ENCODE measurements around the gene ALOX5AP. TPM values are rescaled to one million over a fixed set of nuclear protein-coding genes. Genes with fewer than 3 reads are reported as not detected.

ALOX5AP gene
- total RNA-seq, 2 donors from 2014 or later, result 27.5 to 69.9 TPM

DNA sequence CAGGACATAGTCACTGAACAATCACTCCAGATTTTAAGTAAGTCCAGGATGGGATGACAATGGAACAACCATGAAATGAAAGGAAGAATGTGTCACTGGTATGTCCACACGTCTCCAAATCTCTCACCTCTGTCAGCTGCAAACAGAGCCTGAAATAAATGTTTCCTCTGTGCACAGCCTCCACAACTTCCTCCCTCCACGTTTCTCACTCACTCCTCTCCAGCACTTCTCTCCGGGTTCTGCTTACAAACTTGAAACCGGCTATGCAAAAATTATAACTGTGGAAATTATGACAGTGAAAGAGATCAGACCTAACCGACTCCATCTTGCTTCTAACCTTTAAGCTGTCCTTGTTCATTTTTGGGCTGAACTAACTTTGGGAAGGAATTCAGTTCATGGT lies 35.0 kb upstream of the ALOX5AP start:
- no peaks in the 10 kb centered on the region for H3K27me3 ChIP-seq (replicated peaks; ENCODE audit: insufficient read depth)
- TF ChIP-seq, protein P1, sequence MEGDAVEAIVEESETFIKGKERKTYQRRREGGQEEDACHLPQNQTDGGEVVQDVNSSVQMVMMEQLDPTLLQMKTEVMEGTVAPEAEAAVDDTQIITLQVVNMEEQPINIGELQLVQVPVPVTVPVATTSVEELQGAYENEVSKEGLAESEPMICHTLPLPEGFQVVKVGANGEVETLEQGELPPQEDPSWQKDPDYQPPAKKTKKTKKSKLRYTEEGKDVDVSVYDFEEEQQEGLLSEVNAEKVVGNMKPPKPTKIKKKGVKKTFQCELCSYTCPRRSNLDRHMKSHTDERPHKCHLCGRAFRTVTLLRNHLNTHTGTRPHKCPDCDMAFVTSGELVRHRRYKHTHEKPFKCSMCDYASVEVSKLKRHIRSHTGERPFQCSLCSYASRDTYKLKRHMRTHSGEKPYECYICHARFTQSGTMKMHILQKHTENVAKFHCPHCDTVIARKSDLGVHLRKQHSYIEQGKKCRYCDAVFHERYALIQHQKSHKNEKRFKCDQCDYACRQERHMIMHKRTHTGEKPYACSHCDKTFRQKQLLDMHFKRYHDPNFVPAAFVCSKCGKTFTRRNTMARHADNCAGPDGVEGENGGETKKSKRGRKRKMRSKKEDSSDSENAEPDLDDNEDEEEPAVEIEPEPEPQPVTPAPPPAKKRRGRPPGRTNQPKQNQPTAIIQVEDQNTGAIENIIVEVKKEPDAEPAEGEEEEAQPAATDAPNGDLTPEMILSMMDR (IDR thresholded peaks at IDR 0.05), result no peak

DNA sequence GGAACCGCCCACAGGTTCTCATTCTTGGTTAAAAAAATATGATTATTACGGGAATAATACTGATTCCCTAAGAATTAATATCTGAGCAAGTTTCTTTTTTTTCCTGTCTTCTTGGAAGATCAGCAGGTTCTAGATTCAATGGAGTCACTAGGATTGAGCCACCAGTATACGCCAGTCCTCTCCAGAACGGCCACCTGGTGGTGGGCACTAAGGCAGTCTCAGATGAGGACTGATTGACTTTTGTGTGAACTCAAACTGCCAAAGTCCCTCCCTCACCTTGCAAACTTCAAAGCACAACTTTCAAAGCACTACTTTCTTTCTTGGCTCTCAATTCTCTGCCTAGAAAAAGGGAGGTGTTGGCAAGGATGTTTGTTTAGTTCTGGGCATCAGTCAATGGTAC lies 33.3 kb upstream of the ALOX5AP start:
- H3K27ac ChIP-seq, result no peak overlapping the region
- TF ChIP-seq, protein P1 (IDR thresholded peaks at IDR 0.05), result no peak
- H3K27me3 ChIP-seq (replicated peaks; ENCODE audit: insufficient read depth), result no peaks in the 10 kb centered on the region
- H3K36me3 ChIP-seq, result no peaks in the 10 kb centered on the region
- H3K4me1 ChIP-seq (ENCODE audit: control insufficient read depth in 1 of 2, low read depth in 2 of 2), result peaks cover 10 to 15% of the 10 kb centered on the region in 2 donors
- H3K9me3 ChIP-seq, result no peaks in the 10 kb centered on the region
- no peak for ATAC-seq (ENCODE audit: insufficient number of reproducible peaks, low FRiP score, low read depth)
- no peak overlapping the region for H3K4me3 ChIP-seq
- no peak for DNase-seq (ENCODE audit: low spot score)

More for the DNA sequence above, 35.0 kb upstream of the ALOX5AP start:
- DNase-seq (ENCODE audit: low spot score) (no peak), ATAC-seq (ENCODE audit: insufficient number of reproducible peaks, low FRiP score, low read depth) (no peak)
- Histone ChIP-seq H3K4me3 (no peak overlapping the region), H3K27ac (no peak overlapping the region), H3K4me1 (ENCODE audit: control insufficient read depth in 1 of 2, low read depth in 2 of 2) (peaks cover 10 to 15% of the 10 kb centered on the region in 2 donors), H3K36me3 (no peaks in the 10 kb centered on the region), H3K9me3 (no peaks in the 10 kb centered on the region)

DNA sequence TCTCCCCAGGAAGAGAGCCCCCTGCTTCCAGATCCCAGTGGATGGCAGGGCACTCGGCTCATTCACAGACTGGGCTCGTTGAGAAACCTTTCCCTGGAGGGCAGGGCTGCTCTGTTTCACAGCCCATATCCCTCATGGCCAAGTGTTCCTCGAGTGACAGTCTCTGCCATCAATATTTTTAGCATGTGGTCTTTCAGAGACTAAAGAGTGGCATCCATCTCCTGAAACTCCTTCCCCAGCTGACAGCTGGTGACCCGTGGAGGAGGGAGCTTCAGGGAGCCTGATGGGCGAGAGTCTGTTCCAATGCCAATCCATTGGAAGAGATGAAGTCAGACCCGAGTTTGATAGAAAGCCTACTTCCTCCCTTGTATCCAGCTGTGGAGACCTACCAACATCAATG lies 30.7 kb upstream of the ALOX5AP start:
- Histone ChIP-seq H3K9me3 (no peaks in the 10 kb centered on the region), H3K4me1 (ENCODE audit: control insufficient read depth in 1 of 2, low read depth in 2 of 2) (peaks cover 0 to 7% of the 10 kb centered on the region in 2 donors), H3K36me3 (no peaks in the 10 kb centered on the region), H3K4me3 (no peak overlapping the region), H3K27me3 (replicated peaks; ENCODE audit: insufficient read depth) (no peaks in the 10 kb centered on the region), H3K27ac (no peak overlapping the region)
- DNase-seq (ENCODE audit: low spot score), result no peak
- no peak for ATAC-seq (ENCODE audit: insufficient number of reproducible peaks, low FRiP score, low read depth)
- TF ChIP-seq, protein P1 (IDR thresholded peaks at IDR 0.05), result no peak

DNA sequence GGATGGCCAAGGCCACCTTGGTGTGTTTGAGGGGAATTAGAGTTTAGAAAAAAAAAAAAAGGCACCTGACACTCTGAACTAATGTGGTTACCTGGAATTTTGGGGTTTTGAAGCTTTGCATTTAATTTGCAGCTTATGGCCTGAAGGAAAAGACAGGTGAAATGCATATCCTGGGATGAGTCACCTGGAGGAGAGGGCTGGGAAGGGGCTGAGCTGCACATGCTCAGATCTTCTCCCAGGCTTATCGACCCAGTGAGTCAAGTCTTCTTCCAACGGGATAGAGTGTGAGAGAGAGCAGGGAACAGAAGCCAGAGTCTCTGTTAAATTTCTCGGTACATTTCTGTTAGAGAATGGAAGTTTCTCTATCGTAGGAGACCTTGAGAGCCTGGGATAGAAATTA lies 29.7 kb upstream of the ALOX5AP start:
- DNase-seq (ENCODE audit: low spot score) (no peak), ATAC-seq (ENCODE audit: insufficient number of reproducible peaks, low FRiP score, low read depth) (no peak)
- Histone ChIP-seq H3K27me3 (replicated peaks; ENCODE audit: insufficient read depth) (no peaks in the 10 kb centered on the region), H3K4me1 (ENCODE audit: control insufficient read depth in 1 of 2, low read depth in 2 of 2) (peaks cover 0 to 7% of the 10 kb centered on the region in 2 donors), H3K36me3 (no peaks in the 10 kb centered on the region), H3K9me3 (no peaks in the 10 kb centered on the region), H3K4me3 (no peak overlapping the region), H3K27ac (no peak overlapping the region)
- TF ChIP-seq, protein P1 (IDR thresholded peaks at IDR 0.05), result no peak

DNA sequence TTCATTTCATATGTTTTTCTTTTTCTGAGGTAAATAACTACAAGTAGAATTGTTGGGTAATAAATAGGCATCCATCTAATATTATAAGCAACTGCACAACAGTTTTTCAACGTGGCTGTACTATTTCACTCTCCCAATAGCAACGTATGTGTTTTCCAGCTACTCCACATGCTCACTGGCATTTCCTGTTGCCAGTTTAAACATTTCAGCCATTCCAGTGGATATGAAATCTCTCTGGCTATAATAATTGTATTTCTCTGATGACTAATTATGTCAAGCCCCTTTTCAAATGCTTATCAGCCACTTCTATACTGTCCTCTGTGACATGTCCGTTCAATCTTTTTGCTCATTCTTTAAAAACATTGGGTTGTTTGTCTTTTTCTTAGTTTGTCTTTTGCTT lies 26.8 kb upstream of the ALOX5AP start:
- Histone ChIP-seq H3K27ac (no peak overlapping the region), H3K4me3 (no peak overlapping the region), H3K4me1 (ENCODE audit: control insufficient read depth in 1 of 2, low read depth in 2 of 2) (peaks cover 0 to 7% of the 10 kb centered on the region in 2 donors), H3K27me3 (replicated peaks; ENCODE audit: insufficient read depth) (no peaks in the 10 kb centered on the region), H3K36me3 (no peaks in the 10 kb centered on the region), H3K9me3 (no peaks in the 10 kb centered on the region)
- ATAC-seq (ENCODE audit: insufficient number of reproducible peaks, low FRiP score, low read depth), result no peak
- DNase-seq (ENCODE audit: low spot score), result no peak
- TF ChIP-seq, protein P1 (IDR thresholded peaks at IDR 0.05), result no peak
